GM23338 (cell line): Measurements from ENCODE around the gene DAND5. TPM values are rescaled to one million over a fixed set of nuclear protein-coding genes. Genes with fewer than 3 reads are reported as not detected.

Experiments
- ATAC-seq: fragments of 200-7000 bp; cut with Tn5 transposase; 3 replicates; pipeline ENCODE4 v1.9.1; 2020
- DNase-seq: peaks from one replicate; pipeline ENCODE4 v3.0.0-alpha.2; 2015; ENCODE audit warnings: low spot score
- H2AFZ ChIP-seq: fragments of 200-600 bp; sonication (generic); 2 replicates; pipeline ENCODE4 v1.8.0; 2016; ENCODE audit warnings: antibody characterized with exemption, mild to moderate bottlenecking, moderate library complexity
- H3F3A ChIP-seq: fragments of 200-600 bp; sonication (generic); replicated peaks from 2 replicates; pipeline ENCODE4 v1.8.0; 2017; ENCODE audit warnings: antibody characterized with exemption, mixed run types, low read depth
- H3K27ac ChIP-seq: fragments of 200-600 bp; sonication (generic); 2 replicates; pipeline ENCODE4 v1.6.1; 2016; ENCODE audit warnings: low read depth
- H3K27me3 ChIP-seq: fragments of 200-600 bp; sonication (generic); 2 replicates; pipeline ENCODE4 v1.8.0; 2016; ENCODE audit warnings: mild to moderate bottlenecking, mixed run types, moderate library complexity; ENCODE audit not compliant: insufficient read depth
- H3K36me3 ChIP-seq: fragments of 200-600 bp; sonication (generic); 2 replicates; pipeline ENCODE4 v1.8.0; 2016; ENCODE audit warnings: mild to moderate bottlenecking; ENCODE audit not compliant: insufficient read depth
- H3K4me1 ChIP-seq: fragments of 200-600 bp; sonication (generic); 2 replicates; pipeline ENCODE4 v1.8.0; 2016; ENCODE audit warnings: mild to moderate bottlenecking, moderate library complexity; ENCODE audit not compliant: insufficient read depth
- H3K4me2 ChIP-seq: fragments of 200-600 bp; sonication (generic); 2 replicates; pipeline ENCODE4 v1.7.1; 2017; ENCODE audit warnings: mixed run types
- H3K4me3 ChIP-seq: fragments of 200-600 bp; sonication (generic); 2 replicates; pipeline ENCODE4 v1.6.1; 2016; ENCODE audit warnings: mixed run types
- H3K79me2 ChIP-seq: fragments of 200-600 bp; sonication (generic); replicated peaks from 2 replicates; pipeline ENCODE4 v1.8.0; 2017; ENCODE audit warnings: mild to moderate bottlenecking; ENCODE audit not compliant: insufficient read depth
- H3K9me2 ChIP-seq: fragments of 200-600 bp; sonication (generic); 2 replicates; pipeline ENCODE4 v1.8.0; 2017; ENCODE audit not compliant: insufficient read depth
- H4K20me1 ChIP-seq: fragments of 200-600 bp; sonication (generic); replicated peaks from 2 replicates; pipeline ENCODE4 v1.8.0; 2017; ENCODE audit warnings: mild to moderate bottlenecking; ENCODE audit not compliant: insufficient read depth
- H3K27ac Mint-ChIP-seq: 2 replicates; pipeline ENCODE4 v1.8.0; 2020; ENCODE audit warnings: inconsistent platforms, mild to moderate bottlenecking, moderate library complexity, mixed read lengths
- H3K27me3 Mint-ChIP-seq: 3 replicates; pipeline ENCODE4 v1.8.0; 2022; ENCODE audit warnings: low read depth, mild to moderate bottlenecking, moderate library complexity, mixed read lengths, inconsistent platforms; ENCODE audit not compliant: insufficient read depth, poor library complexity
- H3K36me3 Mint-ChIP-seq: 3 replicates; pipeline ENCODE4 v1.8.0; 2021; ENCODE audit warnings: low read depth, mild to moderate bottlenecking, inconsistent platforms, moderate library complexity, mixed read lengths
- H3K4me1 Mint-ChIP-seq: 3 replicates; pipeline ENCODE4 v1.8.0; 2020; ENCODE audit warnings: mild to moderate bottlenecking, inconsistent platforms, mixed read lengths
- H3K4me3 Mint-ChIP-seq: 3 replicates; pipeline ENCODE4 v1.8.0; 2021; ENCODE audit warnings: moderate library complexity, mild to moderate bottlenecking, inconsistent platforms, mixed read lengths
- H3K9me3 Mint-ChIP-seq: 3 replicates; pipeline ENCODE4 v1.8.0; 2020; ENCODE audit warnings: moderate library complexity, mild to moderate bottlenecking, inconsistent platforms, mixed read lengths
- CREB1 ChIP-seq: fragments of 250-450 bp; sonication (Bioruptor Pico); IDR thresholded peaks from 2 replicates; pipeline ENCODE4 v1.5.0; 2020; ENCODE audit warnings: low read depth, mild to moderate bottlenecking, moderate library complexity
- CTCF ChIP-seq, 2 experiments: fragments of 200-600 bp in 1 of 2; sonication (generic) in 1 of 2; conservative IDR thresholded peaks; 2 replicates each; pipeline versions ENCODE4 v1.5.1 to v1.6.1; 2016 to 2017; ENCODE audit warnings: antibody characterized with exemption in 2 of 2, low read depth in 2 of 2, mild to moderate bottlenecking in 2 of 2, moderate library complexity in 1 of 2
- ETS1 ChIP-seq: IDR thresholded peaks from 2 replicates; pipeline ENCODE4 v1.6.1; 2016; ENCODE audit warnings: antibody characterized with exemption
- EZH2 ChIP-seq: fragments of 200-600 bp; sonication (generic); IDR thresholded peaks from one replicate; pipeline ENCODE4 v1.8.0; 2017; ENCODE audit warnings: antibody characterized with exemption, mild to moderate bottlenecking, low read depth; ENCODE audit not compliant: unreplicated experiment
- EZH2phosphoT487 ChIP-seq: fragments of 200-600 bp; sonication (generic); IDR thresholded peaks from one replicate; pipeline ENCODE4 v1.8.1; 2018; ENCODE audit warnings: antibody characterized with exemption; ENCODE audit not compliant: unreplicated experiment
- JUNB ChIP-seq: IDR thresholded peaks from one replicate; pipeline ENCODE4 v1.6.1; 2016; ENCODE audit warnings: antibody characterized with exemption; ENCODE audit not compliant: unreplicated experiment
- NANOG ChIP-seq: IDR thresholded peaks from 2 replicates; pipeline ENCODE4 v1.6.1; 2016; ENCODE audit warnings: antibody characterized with exemption, borderline replicate concordance
- POLR2AphosphoS5 ChIP-seq: IDR thresholded peaks from 2 replicates; pipeline ENCODE4 v1.6.1; 2016; ENCODE audit warnings: antibody characterized with exemption, low read depth
- REST ChIP-seq: IDR thresholded peaks from one replicate; pipeline ENCODE4 v1.6.1; 2018; ENCODE audit warnings: antibody characterized with exemption; ENCODE audit not compliant: unreplicated experiment
- STAT1 ChIP-seq: IDR thresholded peaks from one replicate; pipeline ENCODE4 v1.6.1; 2016; ENCODE audit warnings: antibody characterized with exemption; ENCODE audit not compliant: unreplicated experiment
- ZNF114 ChIP-seq: fragments of 250-450 bp; sonication (Bioruptor Pico); IDR thresholded peaks from 2 replicates; pipeline ENCODE4 v1.5.0; 2020; ENCODE audit warnings: mild to moderate bottlenecking, moderate library complexity
- ZNF331 ChIP-seq: fragments of 250-450 bp; sonication (Bioruptor Pico); IDR thresholded peaks from 2 replicates; pipeline ENCODE4 v1.5.0; 2020; ENCODE audit warnings: low read depth, mild to moderate bottlenecking, moderate library complexity
- ZNF462 ChIP-seq: fragments of 250-450 bp; sonication (Bioruptor Pico); IDR thresholded peaks from 2 replicates; pipeline ENCODE4 v1.5.0; 2020; ENCODE audit warnings: mild to moderate bottlenecking, moderate library complexity
- polyA plus RNA-seq: library from polyadenylated mRNA; unstranded; fragments of >200 nt; fragmentation: Nextera tagmentation; extraction: Ambion mirVana; gene quantifications from 2 replicates; pipeline ENCODE4 v1.2.1, GENCODE V29; 2016
- total RNA-seq: library from RNA; depleted of rRNA; stranded (reverse); fragments of >200 nt; shearing (Covaris generic); gene quantifications from 2 replicates; pipeline ENCODE4 v1.2.3, GENCODE V29; 2014

The DAND5 gene
- total and polyA plus RNA-seq, 2 experiments from 2014 or later, result 0.18 to 0.28 TPM

- H3F3A ChIP-seq, result peaks cover 35% of the 10 kb centered on the region
- peaks cover 18% of the 10 kb centered on the region for H3K79me2 ChIP-seq
- no peak overlapping the region for H3K4me2 ChIP-seq
- peaks cover 22% of the 10 kb centered on the region for H3K4me1 Mint-ChIP-seq
- H3K27me3 Mint-ChIP-seq, result peaks cover 31% of the 10 kb centered on the region
- TF ChIP-seq EZH2phosphoT487 (no peak), EZH2 (no peak), REST (no peak), ETS1 (no peak), CTCF (conservative IDR thresholded peaks at IDR 0.05; ENCODE audit: low read depth in 2 of 2) (no peak), NANOG (no peak), ZNF462 (CRISPR knock-in tag) (no peak), JUNB (no peak), CREB1 (CRISPR knock-in tag) (no peak), ZNF114 (no peak), STAT1 (no peak), POLR2AphosphoS5 (no peak), ZNF331 (CRISPR knock-in tag) (no peak)
- no peaks in the 10 kb centered on the region for H3K9me2 ChIP-seq
- peaks cover 88% of the 10 kb centered on the region for H3K36me3 Mint-ChIP-seq
- no peak overlapping the region for H3K27ac ChIP-seq
- H4K20me1 ChIP-seq, result peaks cover 11% of the 10 kb centered on the region; the same call in 1 of the 2 replicates
- ATAC-seq, result no peak
- H3K4me3 Mint-ChIP-seq, result no peak overlapping the region
- no peak for DNase-seq
- H3K36me3 ChIP-seq, result peaks cover 24% of the 10 kb centered on the region
- no peak overlapping the region for H3K27ac Mint-ChIP-seq
- no peak overlapping the region for H2AFZ ChIP-seq
- no peak overlapping the region for H3K4me3 ChIP-seq
- no peaks in the 10 kb centered on the region; the same call in 1 of the 3 replicates for H3K9me3 Mint-ChIP-seq
- peaks cover 18% of the 10 kb centered on the region for H3K4me1 ChIP-seq
- no peaks in the 10 kb centered on the region for H3K27me3 ChIP-seq
Observed at GRCh38 chr19:12948612-12949362, 20.6 kb upstream of the DAND5 start.
